ENCODE measurements around the gene SPRN. TPM values are rescaled to one million over a fixed set of nuclear protein-coding genes. Genes with fewer than 3 reads are reported as not detected.

The SPRN gene
- total and polyA plus RNA-seq, 11 donors: 0.04 to 0.25 (median 0.11) TPM; not detected in 6

GRCh38 chr10:133383551-133383950 lies 40.9 kb downstream of the SPRN start:
- Histone ChIP-seq H3K4me1 (peaks cover 0 to 20% (median 6%) of the 10 kb centered on the region in 12 donors), H3K9me3 (no peaks in the 10 kb centered on the region), H3K4me3 (no peak overlapping the region), H3K27me3 (no peaks in the 10 kb centered on the region), H3K36me3 (peaks cover 0 to 10% (median 0%) of the 10 kb centered on the region in 9 donors), H3K27ac (no peak overlapping the region)
- TF ChIP-seq POLR2A (IDR thresholded peaks at IDR 0.05): no peak
- TF ChIP-seq, protein P1, sequence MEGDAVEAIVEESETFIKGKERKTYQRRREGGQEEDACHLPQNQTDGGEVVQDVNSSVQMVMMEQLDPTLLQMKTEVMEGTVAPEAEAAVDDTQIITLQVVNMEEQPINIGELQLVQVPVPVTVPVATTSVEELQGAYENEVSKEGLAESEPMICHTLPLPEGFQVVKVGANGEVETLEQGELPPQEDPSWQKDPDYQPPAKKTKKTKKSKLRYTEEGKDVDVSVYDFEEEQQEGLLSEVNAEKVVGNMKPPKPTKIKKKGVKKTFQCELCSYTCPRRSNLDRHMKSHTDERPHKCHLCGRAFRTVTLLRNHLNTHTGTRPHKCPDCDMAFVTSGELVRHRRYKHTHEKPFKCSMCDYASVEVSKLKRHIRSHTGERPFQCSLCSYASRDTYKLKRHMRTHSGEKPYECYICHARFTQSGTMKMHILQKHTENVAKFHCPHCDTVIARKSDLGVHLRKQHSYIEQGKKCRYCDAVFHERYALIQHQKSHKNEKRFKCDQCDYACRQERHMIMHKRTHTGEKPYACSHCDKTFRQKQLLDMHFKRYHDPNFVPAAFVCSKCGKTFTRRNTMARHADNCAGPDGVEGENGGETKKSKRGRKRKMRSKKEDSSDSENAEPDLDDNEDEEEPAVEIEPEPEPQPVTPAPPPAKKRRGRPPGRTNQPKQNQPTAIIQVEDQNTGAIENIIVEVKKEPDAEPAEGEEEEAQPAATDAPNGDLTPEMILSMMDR (IDR thresholded peaks at IDR 0.05): no peak
- intact Hi-C loops (cut with DNase I): no loop called here
- ATAC-seq (no peak), DNase-seq (no peak)
- WGBS, 4 donors: 92 to 96% (median 95%) methylated on average over 4 of the region's 4 CpGs

- no peaks in the 10 kb centered on the region for H3K27me3 ChIP-seq
- TF ChIP-seq POLR2A (IDR thresholded peaks at IDR 0.05): no peak
- no peaks in the 10 kb centered on the region for H3K9me3 ChIP-seq
- DNase-seq (no peak), ATAC-seq (no peak)
- 90 to 97% (median 92%) methylated on average over 7 to 8 of the region's 8 CpGs for WGBS, 4 donors
- peaks cover 0 to 10% (median 0%) of the 10 kb centered on the region in 9 donors for H3K36me3 ChIP-seq
- H3K27ac ChIP-seq: no peak overlapping the region
- intact Hi-C loops (cut with DNase I): no loop called here
- H3K4me1 ChIP-seq: peaks cover 0 to 25% (median 12%) of the 10 kb centered on the region in 12 donors
- no peak overlapping the region for H3K4me3 ChIP-seq
These were observed 43.4 kb downstream of the SPRN start for GRCh38 chr10:133381036-133381435.

- 91 to 95% (median 93%) methylated on average over 25 to 36 of the region's 36 CpGs for WGBS, 4 donors
These were observed 44.4 kb downstream of the SPRN start for GRCh38 chr10:133379801-133380666.

GRCh38 chr10:133379152-133379800 lies 45.1 kb downstream of the SPRN start, which contains the start of gene PAOX:
Gene PAOX (plus strand): TSS chr10:133379262. CDS start chr10:133379317, 55 bp downstream.
- intact Hi-C loops (cut with DNase I): loop anchor here in 1 of 10 donors (5.0 kb wide), 1 partner anchor 72 kb away; the partner anchor contains the start of genes TUBGCP2 and ZNF511
- peak; percentile 78 to 90 (median 83) for DNase-seq
- Histone ChIP-seq H3K36me3 (peaks cover 0 to 7% (median 0%) of the 10 kb centered on the region in 9 donors), H3K27me3 (no peaks in the 10 kb centered on the region), H3K27ac (peak within 1 kb of the TSS; percentile 54 to 88 (median 81)), H3K4me3 (peak within 1 kb of the TSS; percentile 68 to 99 (median 92)), H3K9me3 (no peaks in the 10 kb centered on the region), H3K4me1 (peaks cover 0 to 27% (median 13%) of the 10 kb centered on the region in 12 donors)
- WGBS, 4 donors: 5 to 12% (median 5%) methylated on average over 16 to 67 of the region's 78 CpGs
- ATAC-seq: peak; percentile 22 to 74 (median 68)
- TF ChIP-seq, protein P1 (IDR thresholded peaks at IDR 0.05): no peak
- TF ChIP-seq POLR2A (IDR thresholded peaks at IDR 0.05): peak in 1 of 2 donors; percentile 21

More at GRCh38 chr10:133379801-133380666, 44.4 kb downstream of the SPRN start:
- no peak for TF ChIP-seq POLR2A (IDR thresholded peaks at IDR 0.05)
- TF ChIP-seq, protein P1 (IDR thresholded peaks at IDR 0.05): no peak
- Histone ChIP-seq H3K36me3 (peaks cover 0 to 10% (median 0%) of the 10 kb centered on the region in 9 donors), H3K4me1 (peaks cover 0 to 25% (median 12%) of the 10 kb centered on the region in 12 donors), H3K27me3 (no peaks in the 10 kb centered on the region), H3K9me3 (no peaks in the 10 kb centered on the region), H3K4me3 (peak overlapping the region; percentile 67 to 99 (median 90)), H3K27ac (peak overlapping the region in 8 of 12 donors; percentile 62 to 81 (median 71))
- DNase-seq: peak in 1 of 5 donors; percentile 53
- peak in 2 of 4 donors; percentile 3 to 4 for ATAC-seq
- intact Hi-C loops (cut with DNase I): loop anchor here in 1 of 10 donors (5.0 kb wide), 1 partner anchor 73 kb away; the partner anchor contains the start of genes TUBGCP2 and ZNF511

Data from heart left ventricle (tissue), 16 donors.